Measurements from ENCODE around the gene PLCL1.

Gene PLCL1

DNA sequence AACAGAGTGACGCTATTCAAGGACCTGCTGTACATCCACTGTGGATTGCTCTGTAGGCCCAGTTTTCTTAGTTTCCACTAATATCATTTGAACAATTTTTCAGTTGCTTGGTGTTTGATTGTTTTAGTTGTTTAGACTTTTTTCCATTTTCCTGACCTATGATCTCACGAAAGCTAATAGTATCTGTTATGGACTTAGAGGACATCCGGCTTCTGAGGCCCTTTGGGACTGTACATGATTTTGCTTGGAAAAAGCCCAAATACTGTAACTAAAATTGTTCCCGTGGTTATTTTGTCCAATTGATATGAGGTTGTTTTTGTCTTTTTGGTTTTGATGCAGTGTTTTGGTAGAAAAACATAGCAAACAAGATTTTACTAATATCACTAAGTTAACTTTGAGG, 174.6 kb downstream of the PLCL1 start:
- no peak for DNase-seq (ENCODE audit: low read depth)
- no peak overlapping the region for H3K4me3 ChIP-seq (ENCODE audit: control insufficient read depth, low read depth, low read length)

GRCh38 chr2:197982565-197982964, 178.2 kb downstream of the PLCL1 start:
- no peak overlapping the region for H3K4me3 ChIP-seq (ENCODE audit: control insufficient read depth, low read depth, low read length)
- DNase-seq (ENCODE audit: low read depth): no peak
- TF ChIP-seq, protein P1, sequence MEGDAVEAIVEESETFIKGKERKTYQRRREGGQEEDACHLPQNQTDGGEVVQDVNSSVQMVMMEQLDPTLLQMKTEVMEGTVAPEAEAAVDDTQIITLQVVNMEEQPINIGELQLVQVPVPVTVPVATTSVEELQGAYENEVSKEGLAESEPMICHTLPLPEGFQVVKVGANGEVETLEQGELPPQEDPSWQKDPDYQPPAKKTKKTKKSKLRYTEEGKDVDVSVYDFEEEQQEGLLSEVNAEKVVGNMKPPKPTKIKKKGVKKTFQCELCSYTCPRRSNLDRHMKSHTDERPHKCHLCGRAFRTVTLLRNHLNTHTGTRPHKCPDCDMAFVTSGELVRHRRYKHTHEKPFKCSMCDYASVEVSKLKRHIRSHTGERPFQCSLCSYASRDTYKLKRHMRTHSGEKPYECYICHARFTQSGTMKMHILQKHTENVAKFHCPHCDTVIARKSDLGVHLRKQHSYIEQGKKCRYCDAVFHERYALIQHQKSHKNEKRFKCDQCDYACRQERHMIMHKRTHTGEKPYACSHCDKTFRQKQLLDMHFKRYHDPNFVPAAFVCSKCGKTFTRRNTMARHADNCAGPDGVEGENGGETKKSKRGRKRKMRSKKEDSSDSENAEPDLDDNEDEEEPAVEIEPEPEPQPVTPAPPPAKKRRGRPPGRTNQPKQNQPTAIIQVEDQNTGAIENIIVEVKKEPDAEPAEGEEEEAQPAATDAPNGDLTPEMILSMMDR (IDR thresholded peaks at IDR 0.05; ENCODE audit: control insufficient read depth, insufficient read depth, low read depth, low read length, missing control alignments): no peak

More for the DNA sequence above, 174.6 kb downstream of the PLCL1 start:
- TF ChIP-seq, protein P1 (IDR thresholded peaks at IDR 0.05; ENCODE audit: control insufficient read depth, insufficient read depth, low read depth, low read length, missing control alignments): no peak

- DNase-seq (ENCODE audit: low read depth): no peak
- no peak overlapping the region for H3K4me3 ChIP-seq (ENCODE audit: control insufficient read depth, low read depth, low read length)
- TF ChIP-seq, protein P1 (IDR thresholded peaks at IDR 0.05; ENCODE audit: control insufficient read depth, insufficient read depth, low read depth, low read length, missing control alignments): no peak
Observed at GRCh38 chr2:197985029-197985638, 180.7 kb downstream of the PLCL1 start.

DNA sequence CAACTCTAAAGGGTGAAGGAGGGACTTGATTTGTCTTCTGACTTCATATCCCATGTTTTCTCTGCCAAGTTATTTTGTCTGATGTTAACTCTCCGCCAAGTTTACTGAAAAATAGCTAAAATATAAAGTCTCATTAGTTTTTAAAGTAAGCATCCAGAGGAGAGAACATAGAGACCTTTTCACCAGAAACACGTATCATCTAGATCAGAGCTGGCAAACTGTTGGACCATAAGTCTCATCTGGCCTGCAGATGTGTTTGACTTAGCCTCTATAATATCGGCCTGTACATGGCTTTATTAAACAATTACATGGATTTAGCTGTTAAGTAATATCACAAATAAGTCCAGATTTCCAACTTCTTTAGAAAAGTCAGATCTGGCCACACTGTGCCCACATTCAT, 182.6 kb downstream of the PLCL1 start:
- DNase-seq (ENCODE audit: low read depth): no peak
- H3K4me3 ChIP-seq (ENCODE audit: control insufficient read depth, low read depth, low read length): no peak overlapping the region
- TF ChIP-seq, protein P1 (IDR thresholded peaks at IDR 0.05; ENCODE audit: control insufficient read depth, insufficient read depth, low read depth, low read length, missing control alignments): no peak

DNA sequence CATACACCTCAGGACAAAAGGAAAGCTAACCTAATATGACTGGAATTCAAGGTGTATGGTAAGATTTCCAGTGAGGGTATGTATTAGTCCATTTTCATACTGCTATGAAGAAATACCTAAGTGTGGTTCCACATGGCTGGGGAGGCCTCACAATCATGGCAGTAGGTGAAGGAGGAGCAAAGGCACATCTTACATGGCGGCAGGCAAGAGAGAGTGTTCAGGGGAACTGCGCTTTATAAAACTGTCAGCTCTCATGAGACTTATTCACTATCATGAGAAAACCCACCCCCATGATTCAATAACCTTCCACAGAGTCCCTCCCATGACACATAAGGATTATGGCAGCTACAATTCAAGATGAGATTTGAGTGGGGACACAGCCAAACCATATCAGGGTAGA, 186.0 kb downstream of the PLCL1 start:
- DNase-seq (ENCODE audit: low read depth): no peak
- H3K4me3 ChIP-seq (ENCODE audit: control insufficient read depth, low read depth, low read length): no peak overlapping the region
- TF ChIP-seq, protein P1 (IDR thresholded peaks at IDR 0.05; ENCODE audit: control insufficient read depth, insufficient read depth, low read depth, low read length, missing control alignments): no peak

DNA sequence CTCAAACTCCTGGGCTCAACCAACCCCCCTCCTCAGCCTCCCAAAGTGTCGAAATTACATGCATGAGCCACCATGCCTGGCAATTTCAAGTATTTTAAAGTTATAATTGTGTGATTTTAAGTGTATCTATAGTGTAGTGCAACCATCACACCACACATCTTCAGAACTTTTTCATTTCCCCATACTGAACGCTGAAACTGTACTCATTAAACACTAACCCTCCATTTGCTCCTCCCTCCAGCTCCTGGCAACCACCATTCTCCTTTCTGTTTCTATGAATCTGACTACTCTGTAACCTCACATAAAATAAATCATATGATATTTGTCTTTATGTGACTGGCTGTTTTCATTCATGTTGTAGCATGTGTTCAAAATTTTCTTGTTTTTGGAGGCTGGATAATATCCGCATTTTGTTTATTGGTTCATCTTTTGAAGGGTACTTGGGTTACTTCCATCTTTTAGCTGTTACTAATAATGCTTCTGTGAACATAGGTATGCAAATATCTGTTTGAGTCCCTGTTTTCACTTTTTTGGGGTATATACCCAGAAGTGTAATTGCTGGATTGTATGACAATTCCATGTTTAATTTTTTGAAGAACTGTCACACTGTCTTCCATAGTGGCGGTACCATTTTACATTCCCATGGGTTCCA, 188.2 kb downstream of the PLCL1 start:
- H3K4me3 ChIP-seq (ENCODE audit: control insufficient read depth, low read depth, low read length): no peak overlapping the region
- DNase-seq (ENCODE audit: low read depth): no peak
- TF ChIP-seq, protein P1 (IDR thresholded peaks at IDR 0.05; ENCODE audit: control insufficient read depth, insufficient read depth, low read depth, low read length, missing control alignments): no peak

Measured in AG09309 (cell line).